Karpas-422 (cell line): ENCODE results near the gene PTPN9. TPM values are rescaled to one million over a fixed set of nuclear protein-coding genes. Genes with fewer than 3 reads are reported as not detected.

Source experiments
- DNase-seq: peaks from one replicate; pipeline ENCODE4 v3.0.0-alpha.2; 2015
- H2AFZ ChIP-seq: fragments of 200-600 bp; sonication (generic); 2 replicates; pipeline ENCODE4 v1.6.1; 2014; ENCODE audit warnings: antibody characterized with exemption, low read length, mixed read lengths
- H3K27ac ChIP-seq: fragments of 200-600 bp; sonication (generic); 2 replicates; pipeline ENCODE4 v1.5.1; 2014; ENCODE audit warnings: mild to moderate bottlenecking, low read length, moderate library complexity
- H3K27me3 ChIP-seq: fragments of 200-600 bp; sonication (generic); 2 replicates; pipeline ENCODE4 v1.6.1; 2014; ENCODE audit warnings: low read length, mixed read lengths
- H3K36me3 ChIP-seq: fragments of 200-600 bp; sonication (generic); 2 replicates; pipeline ENCODE4 v1.6.1; 2014; ENCODE audit warnings: low read length, mixed read lengths; ENCODE audit not compliant: insufficient read depth
- H3K4me1 ChIP-seq: fragments of 200-600 bp; sonication (generic); 2 replicates; pipeline ENCODE4 v1.6.1; 2014; ENCODE audit warnings: mild to moderate bottlenecking, low read length, mixed read lengths
- H3K4me2 ChIP-seq: fragments of 200-600 bp; sonication (generic); 2 replicates; pipeline ENCODE4 v1.6.1; 2014; ENCODE audit warnings: low read length, low read depth, mild to moderate bottlenecking; ENCODE audit not compliant: poor library complexity, severe bottlenecking
- H3K4me3 ChIP-seq: fragments of 200-600 bp; sonication (generic); 2 replicates; pipeline ENCODE4 v1.5.1; 2014; ENCODE audit warnings: mild to moderate bottlenecking, antibody characterized with exemption, low read length, mixed read lengths
- H3K79me2 ChIP-seq: fragments of 200-600 bp; sonication (generic); 2 replicates; pipeline ENCODE4 v1.6.1; 2014; ENCODE audit warnings: mild to moderate bottlenecking, low read length, mixed read lengths
- H3K9ac ChIP-seq: fragments of 200-600 bp; sonication (generic); 2 replicates; pipeline ENCODE4 v1.6.0; 2014; ENCODE audit warnings: low read length
- H3K9me2 ChIP-seq: fragments of 200-600 bp; sonication (generic), shearing (Covaris generic); replicated peaks from 2 replicates; pipeline ENCODE4 v1.6.0; 2014; ENCODE audit warnings: mild to moderate bottlenecking, low read length, moderate library complexity; ENCODE audit not compliant: insufficient read depth
- H3K9me3 ChIP-seq: fragments of 300-700, 200-600 bp; sonication (generic); 2 replicates; pipeline ENCODE4 v1.6.1; 2014; ENCODE audit warnings: low read length, mixed read lengths
- H4K20me1 ChIP-seq: fragments of 200-600 bp; sonication (generic); 2 replicates; pipeline ENCODE4 v1.6.1; 2014; ENCODE audit warnings: mild to moderate bottlenecking, antibody characterized with exemption, low read length, low read depth; ENCODE audit not compliant: insufficient read depth
- total RNA-seq: library from RNA; depleted of rRNA; stranded (reverse); fragments of >200 nt; shearing (Covaris generic); gene quantifications from 2 replicates; pipeline ENCODE4 v1.2.3, GENCODE V29; 2014; ENCODE audit warnings: low replicate concordance

PTPN9 gene
- total RNA-seq, 1 experiment from 2014 or later: 31.2 TPM

- H3K9ac ChIP-seq: peak overlapping the region; percentile 94
- H2AFZ ChIP-seq: no peak overlapping the region
Observed at GRCh38 chr15:75453703-75454470, 125.2 kb downstream of the PTPN9 start.

GRCh38 chr15:75452865-75453702 is 126.0 kb downstream of the PTPN9 start:
- Histone ChIP-seq H3K79me2 (peaks cover 30% of the 10 kb centered on the region), H2AFZ (no peak overlapping the region), H3K4me2 (peak overlapping the region; percentile 94), H3K27me3 (no peaks in the 10 kb centered on the region), H3K9me3 (no peaks in the 10 kb centered on the region), H3K27ac (peak overlapping the region; percentile 89), H3K4me1 (peaks cover 45% of the 10 kb centered on the region), H3K9me2 (no peaks in the 10 kb centered on the region), H3K4me3 (peak overlapping the region; percentile 78), H3K9ac (peak overlapping the region; percentile 94), H3K36me3 (no peaks in the 10 kb centered on the region), H4K20me1 (peaks cover 23% of the 10 kb centered on the region)
- DNase-seq: peak; percentile 85

More at GRCh38 chr15:75453703-75454470, 125.2 kb downstream of the PTPN9 start:
- DNase-seq: peak; percentile 100
- H4K20me1 ChIP-seq: peaks cover 17% of the 10 kb centered on the region
- no peaks in the 10 kb centered on the region for H3K36me3 ChIP-seq
- H3K27me3 ChIP-seq: no peaks in the 10 kb centered on the region
- H3K9me2 ChIP-seq: no peaks in the 10 kb centered on the region
- H3K27ac ChIP-seq: peak overlapping the region; percentile 89
- peaks cover 38% of the 10 kb centered on the region for H3K4me1 ChIP-seq
- peak overlapping the region; percentile 83 for H3K4me3 ChIP-seq
- peaks cover 22% of the 10 kb centered on the region for H3K79me2 ChIP-seq
- peak overlapping the region; percentile 94 for H3K4me2 ChIP-seq
- H3K9me3 ChIP-seq: no peaks in the 10 kb centered on the region

- no peak overlapping the region for H2AFZ ChIP-seq
- peaks cover 50% of the 10 kb centered on the region for H3K4me1 ChIP-seq
- peak overlapping the region; percentile 89 for H3K27ac ChIP-seq
- peak overlapping the region; percentile 78 for H3K4me3 ChIP-seq
- DNase-seq: peak; percentile 93
- H4K20me1 ChIP-seq: peaks cover 29% of the 10 kb centered on the region
- H3K36me3 ChIP-seq: peaks cover 3% of the 10 kb centered on the region; the same call in 1 of the 2 replicates
- peak overlapping the region; percentile 94 for H3K4me2 ChIP-seq
- H3K27me3 ChIP-seq: no peaks in the 10 kb centered on the region
- peaks cover 37% of the 10 kb centered on the region for H3K79me2 ChIP-seq
- H3K9me3 ChIP-seq: no peaks in the 10 kb centered on the region
- H3K9ac ChIP-seq: peak overlapping the region; percentile 94
- H3K9me2 ChIP-seq: no peaks in the 10 kb centered on the region
Observed at GRCh38 chr15:75452364-75452864, 126.7 kb downstream of the PTPN9 start.

GRCh38 chr15:75451674-75452363 is 127.3 kb downstream of the PTPN9 start, which contains the start of gene SIN3A:
TSS of gene SIN3A (minus strand) at chr15:75451690. CDS start at chr15:75430375, 21,315 bp downstream.
- DNase-seq: peak; percentile 100
- Histone ChIP-seq H3K79me2 (peaks cover 43% of the 10 kb centered on the region), H3K4me1 (peaks cover 52% of the 10 kb centered on the region), H2AFZ (no peak within 1 kb of the TSS), H3K9ac (peak within 1 kb of the TSS; percentile 97), H3K4me3 (peak within 1 kb of the TSS; percentile 98), H3K27me3 (no peaks in the 10 kb centered on the region), H3K36me3 (peaks cover 6% of the 10 kb centered on the region; the same call in 1 of the 2 replicates), H3K9me3 (no peaks in the 10 kb centered on the region), H4K20me1 (peaks cover 34% of the 10 kb centered on the region), H3K9me2 (no peaks in the 10 kb centered on the region), H3K27ac (peak within 1 kb of the TSS; percentile 89), H3K4me2 (peak within 1 kb of the TSS; percentile 98)

- peak overlapping the region; percentile 71 for H3K4me2 ChIP-seq
- peak overlapping the region; percentile 89 for H3K27ac ChIP-seq
- peak overlapping the region; percentile 78 for H3K4me3 ChIP-seq
- H3K36me3 ChIP-seq: peaks cover 6% of the 10 kb centered on the region; the same call in 1 of the 2 replicates
- no peak overlapping the region for H2AFZ ChIP-seq
- peaks cover 49% of the 10 kb centered on the region for H3K79me2 ChIP-seq
- H3K9me3 ChIP-seq: no peaks in the 10 kb centered on the region
- H3K9me2 ChIP-seq: no peaks in the 10 kb centered on the region
- DNase-seq: no peak
- H4K20me1 ChIP-seq: peaks cover 34% of the 10 kb centered on the region
- H3K27me3 ChIP-seq: no peaks in the 10 kb centered on the region
- H3K4me1 ChIP-seq: peaks cover 52% of the 10 kb centered on the region
- H3K9ac ChIP-seq: peak overlapping the region; percentile 97
Observed at GRCh38 chr15:75451202-75451673, 127.9 kb downstream of the PTPN9 start.

- Histone ChIP-seq H3K36me3 (peaks cover 10% of the 10 kb centered on the region; the same call in 1 of the 2 replicates), H3K9me2 (no peaks in the 10 kb centered on the region), H4K20me1 (peaks cover 37% of the 10 kb centered on the region), H3K79me2 (peaks cover 55% of the 10 kb centered on the region), H2AFZ (no peak overlapping the region), H3K4me3 (peak overlapping the region; percentile 98), H3K4me2 (peak overlapping the region; percentile 98), H3K27ac (peak overlapping the region; percentile 47; the same call in 1 of the 2 replicates), H3K9ac (peak overlapping the region; percentile 81), H3K4me1 (peaks cover 55% of the 10 kb centered on the region), H3K27me3 (no peaks in the 10 kb centered on the region), H3K9me3 (no peaks in the 10 kb centered on the region)
- peak; percentile 98 for DNase-seq
Observed at GRCh38 chr15:75450307-75451201, 128.6 kb downstream of the PTPN9 start.
